Mesothelial cell of epicardium (in vitro differentiated cells): ENCODE results near the gene ARHGEF3. TPM values are rescaled to one million over a fixed set of nuclear protein-coding genes. Genes with fewer than 3 reads are reported as not detected.

ENCODE experiments used
- DNase-seq, 2 experiments: peaks; one replicate each; pipeline ENCODE4 v3.0.0; 2021; ENCODE audit warnings: low spot score in 2 of 2; ENCODE audit not compliant: unreplicated experiment in 2 of 2
- H3K27ac Mint-ChIP-seq: 2 replicates; pipeline ENCODE4 v1.8.0; 2021; ENCODE audit warnings: mixed read lengths
- H3K27me3 Mint-ChIP-seq: 2 replicates; pipeline ENCODE4 v1.8.0; 2021; ENCODE audit warnings: low read depth, mixed read lengths
- H3K36me3 Mint-ChIP-seq: 2 replicates; pipeline ENCODE4 v1.8.0; 2021; ENCODE audit warnings: mixed read lengths
- H3K4me1 Mint-ChIP-seq: 2 replicates; pipeline ENCODE4 v1.8.0; 2021; ENCODE audit warnings: mixed read lengths
- H3K4me3 Mint-ChIP-seq: 2 replicates; pipeline ENCODE4 v1.8.0; 2021; ENCODE audit warnings: mild to moderate bottlenecking, moderate library complexity, mixed read lengths
- H3K9me3 Mint-ChIP-seq: 2 replicates; pipeline ENCODE4 v1.8.0; 2021; ENCODE audit warnings: mixed read lengths
- total RNA-seq: library from RNA; stranded (reverse); gene quantifications from 3 replicates; pipeline ENCODE4 v1.2.1, GENCODE V29; 2021
- TF ChIP-seq, protein P1 (sequence below): fragments of 200-600 bp; sonication (generic); IDR thresholded peaks from one replicate; pipeline ENCODE4 v1.5.0; 2021; ENCODE audit warnings: antibody characterized with exemption; ENCODE audit not compliant: unreplicated experiment

Gene ARHGEF3
- total RNA-seq, 1 donor from 2014 or later = 29.0 TPM

DNA sequence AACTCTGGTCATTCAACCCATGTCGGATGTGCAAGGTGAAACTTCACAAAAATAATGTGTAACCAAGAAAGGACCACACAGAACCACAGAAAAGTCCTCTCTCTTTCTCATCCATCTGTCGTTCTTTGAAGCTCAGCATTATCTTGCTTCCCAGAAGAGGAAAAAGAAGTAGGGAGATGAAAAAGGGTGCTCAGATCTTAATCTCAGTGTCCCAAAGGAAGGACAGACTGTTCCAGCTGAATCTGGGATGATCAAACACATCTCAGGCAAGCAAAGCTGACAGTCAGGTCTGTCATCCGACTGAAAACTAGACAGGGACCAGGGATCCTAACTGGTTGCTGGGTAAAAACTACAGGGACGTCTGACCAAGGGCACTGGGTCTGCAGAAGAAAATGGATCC, 16.2 kb downstream of the ARHGEF3 start:
- Mint-ChIP-seq H3K27ac (peak overlapping the region; percentile 9), H3K9me3 (no peaks in the 10 kb centered on the region), H3K4me3 (no peak overlapping the region), H3K4me1 (peaks cover 61% of the 10 kb centered on the region), H3K27me3 (no peaks in the 10 kb centered on the region), H3K36me3 (no peaks in the 10 kb centered on the region)
- TF ChIP-seq, protein P1, sequence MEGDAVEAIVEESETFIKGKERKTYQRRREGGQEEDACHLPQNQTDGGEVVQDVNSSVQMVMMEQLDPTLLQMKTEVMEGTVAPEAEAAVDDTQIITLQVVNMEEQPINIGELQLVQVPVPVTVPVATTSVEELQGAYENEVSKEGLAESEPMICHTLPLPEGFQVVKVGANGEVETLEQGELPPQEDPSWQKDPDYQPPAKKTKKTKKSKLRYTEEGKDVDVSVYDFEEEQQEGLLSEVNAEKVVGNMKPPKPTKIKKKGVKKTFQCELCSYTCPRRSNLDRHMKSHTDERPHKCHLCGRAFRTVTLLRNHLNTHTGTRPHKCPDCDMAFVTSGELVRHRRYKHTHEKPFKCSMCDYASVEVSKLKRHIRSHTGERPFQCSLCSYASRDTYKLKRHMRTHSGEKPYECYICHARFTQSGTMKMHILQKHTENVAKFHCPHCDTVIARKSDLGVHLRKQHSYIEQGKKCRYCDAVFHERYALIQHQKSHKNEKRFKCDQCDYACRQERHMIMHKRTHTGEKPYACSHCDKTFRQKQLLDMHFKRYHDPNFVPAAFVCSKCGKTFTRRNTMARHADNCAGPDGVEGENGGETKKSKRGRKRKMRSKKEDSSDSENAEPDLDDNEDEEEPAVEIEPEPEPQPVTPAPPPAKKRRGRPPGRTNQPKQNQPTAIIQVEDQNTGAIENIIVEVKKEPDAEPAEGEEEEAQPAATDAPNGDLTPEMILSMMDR = no peak
- DNase-seq = no peak

DNA sequence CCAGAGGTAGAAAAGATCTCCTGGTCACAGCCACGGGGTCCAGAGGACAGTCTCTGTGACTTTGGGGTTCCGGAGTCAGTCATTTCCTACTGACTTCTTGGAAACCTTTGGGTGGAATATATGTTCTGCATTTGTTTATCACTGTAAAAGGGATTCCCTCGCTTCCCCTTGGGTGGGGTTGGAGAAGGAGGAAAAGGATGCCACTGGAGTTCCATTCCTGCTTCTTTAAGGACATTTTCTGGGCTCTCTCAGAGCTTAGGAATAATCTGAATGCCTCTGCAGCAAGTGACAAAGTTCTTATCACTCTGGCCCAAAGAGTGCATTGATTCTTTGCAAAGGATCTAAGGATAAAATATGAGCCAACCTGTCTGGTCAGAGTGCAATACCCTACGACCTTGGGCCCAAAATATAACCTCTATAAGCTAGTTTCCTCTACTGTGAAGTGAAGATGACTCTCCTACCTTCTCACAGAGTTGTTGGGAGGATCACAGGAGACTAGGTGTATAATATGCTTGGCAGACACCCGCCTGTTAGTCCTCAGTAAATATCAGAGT, 17.2 kb downstream of the ARHGEF3 start:
- no peak for DNase-seq
- no peaks in the 10 kb centered on the region for H3K9me3 Mint-ChIP-seq
- peaks cover 55% of the 10 kb centered on the region for H3K4me1 Mint-ChIP-seq
- H3K4me3 Mint-ChIP-seq = no peak overlapping the region
- peak overlapping the region; percentile 93 for H3K27ac Mint-ChIP-seq
- no peaks in the 10 kb centered on the region for H3K27me3 Mint-ChIP-seq
- H3K36me3 Mint-ChIP-seq = no peaks in the 10 kb centered on the region
- TF ChIP-seq, protein P1 = no peak

DNA sequence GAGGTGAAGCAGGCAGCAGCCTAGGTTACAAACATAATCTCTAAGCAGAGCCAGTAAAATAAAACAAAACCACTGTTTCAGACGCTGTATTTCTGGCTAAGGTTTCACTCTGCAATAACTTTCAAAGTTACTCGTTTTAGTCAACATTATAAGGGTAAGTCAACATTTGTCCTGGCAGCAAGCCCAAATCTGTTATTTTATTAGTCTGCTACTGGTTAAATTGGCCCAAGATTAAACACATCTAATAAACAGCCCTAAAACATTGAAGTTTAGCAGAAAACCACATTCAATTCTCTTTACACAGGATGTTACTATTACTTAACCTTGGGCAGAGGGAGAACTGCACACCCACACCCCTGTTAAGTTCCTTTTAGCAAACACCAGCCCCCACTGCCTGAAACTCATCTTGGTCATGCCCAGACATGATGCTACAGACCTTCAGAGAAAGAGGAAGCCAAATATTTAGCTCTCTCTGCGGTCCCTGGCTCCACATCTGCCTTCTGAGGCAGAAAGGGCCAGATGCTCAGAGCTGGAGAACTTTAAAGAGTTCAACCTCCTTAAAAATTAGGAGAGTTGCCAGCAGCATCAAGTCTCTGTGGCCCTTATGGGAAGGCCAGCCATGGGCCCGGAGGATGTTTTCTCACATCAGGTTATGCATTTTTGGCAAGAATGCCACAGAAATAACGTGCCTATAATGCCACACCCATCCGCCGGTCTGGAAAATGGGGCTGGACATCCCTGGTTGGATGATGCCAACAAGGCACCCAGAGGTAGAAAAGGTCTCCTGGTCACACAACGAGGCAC, 17.9 kb downstream of the ARHGEF3 start:
- H3K4me1 Mint-ChIP-seq = peaks cover 51% of the 10 kb centered on the region
- H3K27ac Mint-ChIP-seq = peak overlapping the region; percentile 93
- DNase-seq = no peak
- TF ChIP-seq, protein P1 = no peak
- no peaks in the 10 kb centered on the region for H3K36me3 Mint-ChIP-seq
- no peaks in the 10 kb centered on the region for H3K27me3 Mint-ChIP-seq
- no peaks in the 10 kb centered on the region for H3K9me3 Mint-ChIP-seq
- H3K4me3 Mint-ChIP-seq = no peak overlapping the region

DNA sequence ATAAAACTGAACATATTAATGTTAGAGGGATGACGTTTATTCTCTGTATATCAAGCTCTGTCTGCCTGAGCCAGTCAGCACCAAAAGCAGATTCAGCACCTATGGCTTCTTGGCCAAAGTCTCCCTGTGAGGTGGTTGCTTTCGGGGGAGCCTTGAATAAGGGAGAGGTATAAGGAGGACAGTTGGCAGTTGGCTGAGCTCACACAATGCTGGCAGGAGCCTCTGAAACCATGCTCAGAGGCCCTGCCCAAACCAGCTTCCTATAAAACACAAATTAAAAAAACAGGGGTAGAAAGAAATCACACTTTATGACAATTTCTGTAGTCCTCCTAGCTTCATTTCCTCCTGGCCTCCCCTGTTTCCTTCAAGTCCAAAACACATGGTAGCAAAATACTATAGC, 18.8 kb downstream of the ARHGEF3 start:
- Mint-ChIP-seq H3K4me3 (no peak overlapping the region), H3K36me3 (no peaks in the 10 kb centered on the region), H3K9me3 (no peaks in the 10 kb centered on the region), H3K4me1 (peaks cover 50% of the 10 kb centered on the region), H3K27me3 (no peaks in the 10 kb centered on the region), H3K27ac (peak overlapping the region; percentile 93)
- TF ChIP-seq, protein P1 = no peak
- DNase-seq = no peak

DNA sequence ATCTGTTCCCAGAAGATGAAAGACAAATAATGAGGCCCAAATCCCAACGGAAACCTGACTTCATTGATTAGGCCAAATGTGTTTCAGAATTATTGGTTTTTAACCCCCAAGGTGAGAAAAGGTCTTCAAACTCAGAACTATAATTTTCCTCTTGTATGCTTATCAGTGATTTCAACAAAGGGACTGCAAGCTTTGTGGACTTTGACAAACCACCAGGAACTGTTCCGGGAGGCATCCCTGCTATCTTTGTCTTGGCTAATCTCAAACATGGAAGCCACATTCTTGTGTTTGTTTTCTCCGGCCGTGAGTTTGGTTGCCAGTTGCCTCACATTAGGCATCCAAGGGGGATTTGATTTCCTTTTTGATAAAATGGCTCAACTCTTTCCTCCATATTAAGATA, 19.5 kb downstream of the ARHGEF3 start:
- DNase-seq = no peak
- Mint-ChIP-seq H3K27ac (peak overlapping the region; percentile 93), H3K4me3 (no peak overlapping the region), H3K4me1 (peaks cover 55% of the 10 kb centered on the region), H3K9me3 (no peaks in the 10 kb centered on the region), H3K36me3 (no peaks in the 10 kb centered on the region), H3K27me3 (no peaks in the 10 kb centered on the region)
- TF ChIP-seq, protein P1 = no peak
